Activated naive CD8-positive, alpha-beta T cell treated with anti-CD3 and anti-CD28 coated beads for 36 hours (primary cell): Measurements from ENCODE around the gene TRIM36. TPM values are rescaled to one million over a fixed set of nuclear protein-coding genes. Genes with fewer than 3 reads are reported as not detected.

ENCODE experiments used
- DNase-seq: peaks from one replicate; pipeline ENCODE4 v3.0.0; 2021
- H3K27ac Mint-ChIP-seq: one replicate; pipeline ENCODE4 v1.8.0; 2022; ENCODE audit warnings: mild to moderate bottlenecking, moderate library complexity, mixed read lengths
- H3K27me3 Mint-ChIP-seq: one replicate; pipeline ENCODE4 v1.8.0; 2022; ENCODE audit warnings: mild to moderate bottlenecking, mixed read lengths
- H3K36me3 Mint-ChIP-seq: one replicate; pipeline ENCODE4 v1.8.0; 2021; ENCODE audit warnings: mild to moderate bottlenecking, mixed read lengths
- H3K4me1 Mint-ChIP-seq: one replicate; pipeline ENCODE4 v1.8.0; 2021; ENCODE audit warnings: mixed read lengths
- H3K4me3 Mint-ChIP-seq: one replicate; pipeline ENCODE4 v1.8.0; 2022; ENCODE audit warnings: mild to moderate bottlenecking, moderate library complexity, mixed read lengths
- H3K9me3 Mint-ChIP-seq: one replicate; pipeline ENCODE4 v1.8.0; 2022; ENCODE audit warnings: mixed read lengths
- total RNA-seq, 2 experiments: library from RNA; stranded (reverse); gene quantifications; one replicate each; pipeline ENCODE4 v1.2.3, GENCODE V29; 2021

The TRIM36 gene
- total RNA-seq, 2 experiments from 2014 or later = 0.04 to 0.19 TPM

DNA sequence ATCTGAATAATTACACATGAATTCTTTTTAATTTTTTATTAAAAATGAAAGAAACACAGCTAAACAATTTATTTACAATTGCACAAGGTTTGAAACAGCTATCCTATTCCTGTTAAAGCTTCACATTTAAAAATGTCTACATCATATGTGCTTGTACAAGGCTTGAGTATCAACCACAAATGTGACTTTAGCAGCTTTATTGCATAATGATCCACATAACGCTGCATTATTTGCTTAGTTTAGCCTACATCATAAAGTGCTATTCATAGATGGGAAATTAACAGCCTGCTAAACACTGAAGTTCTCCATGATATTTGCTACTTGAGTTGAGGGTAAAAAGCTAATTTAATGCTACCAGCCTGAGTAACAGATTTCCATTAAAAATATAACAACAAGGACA is 45.0 kb downstream of the TRIM36 start:
- Mint-ChIP-seq H3K9me3 (no peaks in the 10 kb centered on the region), H3K4me1 (no peaks in the 10 kb centered on the region), H3K27ac (no peak overlapping the region), H3K4me3 (no peak overlapping the region), H3K27me3 (no peaks in the 10 kb centered on the region), H3K36me3 (no peaks in the 10 kb centered on the region)
- DNase-seq = no peak

DNA sequence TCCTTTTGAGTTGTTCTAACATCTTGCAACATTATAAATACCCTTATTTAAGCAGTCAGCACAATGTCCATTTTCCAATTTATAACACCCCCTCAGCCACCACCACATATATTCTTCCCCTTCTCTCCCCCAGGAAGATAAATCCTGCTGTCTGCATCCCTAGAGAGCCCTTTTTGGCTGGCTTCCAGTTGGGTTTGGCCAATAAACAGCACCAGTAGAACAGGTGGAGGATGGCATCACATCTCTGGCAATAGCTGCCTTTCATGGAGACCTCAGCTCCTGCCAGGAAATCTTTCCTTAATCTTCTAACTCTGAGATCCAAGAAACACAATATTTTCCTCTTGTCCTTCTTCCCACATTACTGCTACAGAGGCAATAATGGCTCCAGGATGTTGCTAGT is 53.7 kb downstream of the TRIM36 start:
- H3K4me3 Mint-ChIP-seq = no peak overlapping the region
- peaks cover 31% of the 10 kb centered on the region for H3K27me3 Mint-ChIP-seq
- H3K4me1 Mint-ChIP-seq = no peaks in the 10 kb centered on the region
- H3K9me3 Mint-ChIP-seq = peaks cover 3% of the 10 kb centered on the region
- DNase-seq = no peak
- H3K27ac Mint-ChIP-seq = no peak overlapping the region
- no peaks in the 10 kb centered on the region for H3K36me3 Mint-ChIP-seq

DNA sequence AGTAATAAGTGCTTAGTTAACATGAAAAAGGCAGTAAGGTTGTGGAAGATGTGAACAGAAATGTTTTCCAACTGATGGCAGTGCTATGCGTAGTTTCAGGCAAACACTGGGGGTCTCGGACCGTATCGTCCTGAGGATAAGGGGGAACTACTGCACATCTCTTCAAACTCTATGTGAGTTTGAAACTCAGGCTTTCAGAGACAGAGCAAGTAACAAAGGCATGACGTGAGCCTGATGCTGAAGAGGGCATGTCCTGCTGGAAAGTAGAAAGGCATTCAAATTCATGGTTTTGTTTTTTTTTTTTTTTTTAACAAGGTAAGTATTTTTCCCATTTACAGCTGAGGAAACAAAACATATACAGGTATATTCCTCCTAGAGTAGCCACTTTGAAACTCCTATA is 59.9 kb downstream of the TRIM36 start:
- H3K27me3 Mint-ChIP-seq = peaks cover 50% of the 10 kb centered on the region
- H3K4me1 Mint-ChIP-seq = no peaks in the 10 kb centered on the region
- H3K27ac Mint-ChIP-seq = no peak overlapping the region
- no peak for DNase-seq
- no peaks in the 10 kb centered on the region for H3K9me3 Mint-ChIP-seq
- H3K4me3 Mint-ChIP-seq = no peak overlapping the region
- H3K36me3 Mint-ChIP-seq = no peaks in the 10 kb centered on the region

DNA sequence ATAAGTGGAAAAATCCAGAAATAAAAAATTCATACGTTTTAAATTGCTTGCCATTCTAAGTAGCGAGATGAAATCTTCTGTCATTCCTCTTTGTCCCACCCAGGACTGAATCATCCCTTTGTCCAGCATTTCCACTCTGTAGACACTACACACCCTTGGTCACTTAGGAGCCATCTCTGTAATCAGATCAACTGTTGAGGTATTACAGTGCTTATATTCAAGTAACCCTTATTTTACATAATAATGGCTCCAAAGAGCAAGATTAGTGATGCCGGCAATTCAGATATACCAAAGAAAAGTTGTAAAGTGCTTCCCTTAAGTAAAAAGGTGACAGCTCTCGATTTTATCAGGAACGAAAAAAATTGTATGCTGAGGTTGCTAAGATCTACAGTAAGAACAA is 60.4 kb downstream of the TRIM36 start:
- no peak for DNase-seq
- H3K27ac Mint-ChIP-seq = no peak overlapping the region
- no peaks in the 10 kb centered on the region for H3K36me3 Mint-ChIP-seq
- H3K4me3 Mint-ChIP-seq = no peak overlapping the region
- H3K4me1 Mint-ChIP-seq = no peaks in the 10 kb centered on the region
- H3K27me3 Mint-ChIP-seq = peaks cover 51% of the 10 kb centered on the region
- no peaks in the 10 kb centered on the region for H3K9me3 Mint-ChIP-seq

DNA sequence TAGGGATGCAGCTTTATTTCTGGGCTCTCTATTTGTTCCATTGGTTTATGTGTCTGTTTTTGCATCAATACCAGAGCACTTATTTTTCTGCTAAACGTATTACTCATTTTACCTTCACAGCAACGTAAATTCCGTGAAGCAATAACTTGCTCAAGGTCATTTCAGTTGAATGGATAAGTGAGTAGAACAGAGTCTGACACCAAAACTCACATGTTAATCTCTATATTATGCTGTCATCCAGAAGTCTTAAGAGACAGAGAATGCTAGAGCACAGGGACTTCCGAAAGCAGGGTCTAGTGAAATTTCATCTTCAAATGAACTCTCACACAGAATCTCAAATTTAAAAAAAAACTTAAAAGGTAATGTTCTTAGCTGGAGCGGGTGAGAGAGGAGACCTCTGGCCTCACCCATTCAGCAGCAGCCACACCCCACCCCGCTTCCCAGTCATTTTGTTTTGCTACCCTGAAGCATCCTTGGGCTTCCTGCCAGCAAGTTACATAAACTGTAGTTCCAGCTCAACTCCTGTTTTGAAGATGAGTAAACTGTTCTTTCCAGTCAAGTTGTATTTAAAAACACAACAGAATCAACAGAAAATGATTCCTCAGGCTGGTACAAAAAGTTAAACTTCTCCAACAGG is 69.3 kb downstream of the TRIM36 start:
- Mint-ChIP-seq H3K27me3 (peaks cover 21% of the 10 kb centered on the region), H3K4me1 (no peaks in the 10 kb centered on the region), H3K9me3 (no peaks in the 10 kb centered on the region), H3K36me3 (no peaks in the 10 kb centered on the region), H3K4me3 (no peak overlapping the region), H3K27ac (no peak overlapping the region)
- no peak for DNase-seq

DNA sequence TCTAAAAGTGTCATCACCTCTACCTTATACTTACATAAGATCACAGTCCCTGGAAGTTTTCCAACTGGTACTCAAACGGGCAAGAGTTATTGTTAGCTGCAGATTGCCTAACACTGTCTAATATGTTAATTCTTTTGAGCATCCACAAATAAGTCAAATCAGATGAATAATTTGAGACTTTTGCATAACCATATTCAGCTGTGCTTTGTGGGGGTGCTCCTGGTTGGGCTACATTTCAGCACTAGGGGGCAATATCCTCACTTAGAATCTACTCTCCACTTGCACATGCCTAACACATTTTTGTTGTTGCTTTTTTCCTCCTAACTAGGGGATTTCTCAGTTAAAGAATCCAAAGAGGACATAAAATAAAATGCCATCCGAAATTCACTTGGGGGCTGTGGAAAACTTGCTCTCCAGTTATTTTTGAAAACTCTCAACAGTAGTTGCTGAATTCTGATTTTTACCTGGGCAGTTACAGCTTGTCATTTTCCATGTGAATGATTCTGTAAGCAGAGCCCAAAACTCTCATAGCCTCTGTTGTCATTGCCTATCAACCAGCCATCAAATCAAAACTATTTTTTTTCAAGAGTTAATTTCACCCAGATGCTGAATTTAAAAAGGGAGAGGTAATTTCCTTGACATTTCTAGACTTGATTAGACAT is 71.5 kb downstream of the TRIM36 start:
- H3K27ac Mint-ChIP-seq = no peak overlapping the region
- H3K4me1 Mint-ChIP-seq = no peaks in the 10 kb centered on the region
- no peak overlapping the region for H3K4me3 Mint-ChIP-seq
- DNase-seq = peak; percentile 16
- no peaks in the 10 kb centered on the region for H3K9me3 Mint-ChIP-seq
- no peaks in the 10 kb centered on the region for H3K36me3 Mint-ChIP-seq
- H3K27me3 Mint-ChIP-seq = peaks cover 7% of the 10 kb centered on the region

DNA sequence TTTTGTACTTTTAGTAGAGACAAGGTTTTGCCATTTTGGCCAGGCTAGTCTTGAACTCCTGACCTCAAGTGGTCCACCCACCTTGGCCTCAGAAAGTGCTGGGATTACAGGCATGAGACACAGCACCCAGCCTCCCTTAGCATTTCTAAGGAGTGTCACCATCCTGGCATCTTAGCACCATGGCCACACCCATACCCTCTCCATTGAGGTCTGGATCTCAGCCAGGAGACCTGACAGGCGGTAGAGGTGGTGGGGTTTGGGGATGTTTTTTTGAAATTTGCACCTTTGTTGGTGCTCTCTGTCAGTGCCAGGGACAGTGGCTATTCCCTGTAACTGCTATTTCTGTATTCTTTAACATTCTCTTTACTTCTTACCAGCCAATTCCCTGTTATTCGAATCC is 72.5 kb downstream of the TRIM36 start:
- H3K27me3 Mint-ChIP-seq = peaks cover 4% of the 10 kb centered on the region
- H3K9me3 Mint-ChIP-seq = no peaks in the 10 kb centered on the region
- DNase-seq = no peak
- H3K36me3 Mint-ChIP-seq = no peaks in the 10 kb centered on the region
- H3K4me3 Mint-ChIP-seq = no peak overlapping the region
- H3K27ac Mint-ChIP-seq = no peak overlapping the region
- no peaks in the 10 kb centered on the region for H3K4me1 Mint-ChIP-seq

DNA sequence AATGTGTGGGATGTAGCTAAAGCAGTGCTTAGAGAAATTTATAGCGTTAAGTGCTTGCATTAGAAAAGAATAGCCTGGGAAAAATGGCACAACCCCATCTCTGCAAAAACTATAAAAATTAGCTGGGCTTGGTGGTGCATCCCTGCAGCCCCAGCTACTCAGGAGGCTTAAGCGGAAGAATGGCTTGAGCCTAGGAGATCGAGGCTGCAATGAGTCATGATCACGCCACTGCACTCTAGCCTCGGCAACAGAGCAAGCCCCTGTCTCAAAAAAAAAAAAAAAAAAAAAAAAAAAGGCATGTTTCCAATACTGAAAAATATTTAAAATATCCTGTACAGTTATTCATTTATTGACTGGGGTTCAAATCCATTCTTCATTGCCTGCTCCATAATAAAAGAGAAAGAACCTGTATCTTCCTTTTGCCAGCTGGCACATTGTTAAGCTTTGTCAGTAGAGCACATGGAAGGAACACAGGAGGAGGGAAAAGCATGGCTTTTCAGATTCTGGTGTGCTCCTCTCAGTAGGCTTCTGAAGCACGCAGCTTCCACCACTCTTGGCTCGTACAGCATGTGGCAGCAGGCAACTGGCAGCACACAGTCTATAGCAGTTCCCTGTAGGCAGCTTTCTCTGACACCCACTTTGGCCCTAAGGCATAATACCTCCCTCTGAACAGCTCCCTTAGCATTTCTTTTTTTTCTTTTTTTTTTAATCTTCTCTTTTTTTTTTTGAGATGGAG is 73.5 kb downstream of the TRIM36 start:
- no peaks in the 10 kb centered on the region for H3K36me3 Mint-ChIP-seq
- no peaks in the 10 kb centered on the region for H3K9me3 Mint-ChIP-seq
- H3K27ac Mint-ChIP-seq = no peak overlapping the region
- H3K4me1 Mint-ChIP-seq = no peaks in the 10 kb centered on the region
- DNase-seq = no peak
- peaks cover 7% of the 10 kb centered on the region for H3K27me3 Mint-ChIP-seq
- H3K4me3 Mint-ChIP-seq = no peak overlapping the region

DNA sequence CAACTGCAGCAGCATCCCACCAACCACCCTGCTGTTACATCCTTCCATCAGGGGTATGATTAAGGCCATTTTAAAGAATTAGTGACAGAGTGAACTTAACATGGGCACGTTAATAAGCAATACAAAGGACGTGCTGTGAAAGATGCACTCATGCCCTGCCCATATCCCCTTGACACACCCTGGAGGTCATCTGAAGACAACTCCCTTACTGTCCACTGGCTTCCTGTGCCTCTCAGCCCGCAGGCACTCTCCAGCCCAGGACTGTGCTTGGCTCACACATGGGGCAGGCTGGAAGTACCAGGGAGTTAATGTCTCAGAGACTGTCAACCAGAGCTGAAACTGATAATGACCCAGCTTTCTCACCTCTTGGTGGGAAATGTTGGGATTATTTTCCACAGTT is 81.8 kb downstream of the TRIM36 start:
- DNase-seq = no peak
- no peak overlapping the region for H3K4me3 Mint-ChIP-seq
- no peaks in the 10 kb centered on the region for H3K9me3 Mint-ChIP-seq
- no peaks in the 10 kb centered on the region for H3K36me3 Mint-ChIP-seq
- H3K27me3 Mint-ChIP-seq = peaks cover 42% of the 10 kb centered on the region
- H3K4me1 Mint-ChIP-seq = no peaks in the 10 kb centered on the region
- no peak overlapping the region for H3K27ac Mint-ChIP-seq

DNA sequence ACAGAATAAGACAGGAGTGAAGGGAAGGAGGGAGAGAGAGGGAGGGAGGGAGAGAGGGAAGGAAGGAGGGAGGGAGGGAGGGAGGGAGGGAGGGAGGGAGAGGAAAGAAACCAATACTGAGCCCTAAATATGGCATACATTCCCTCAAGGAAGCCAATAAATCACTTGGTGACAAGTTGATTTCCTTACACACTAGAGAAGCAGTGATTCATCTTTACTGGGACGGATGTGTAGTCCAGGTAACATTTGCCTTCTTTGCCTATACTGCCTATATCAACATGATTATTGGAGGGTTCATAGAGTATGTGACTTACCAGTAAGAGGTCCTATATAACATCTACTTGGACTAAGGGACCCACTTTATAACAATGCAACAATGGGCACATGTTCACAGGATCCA is 83.2 kb downstream of the TRIM36 start:
- no peak overlapping the region for H3K27ac Mint-ChIP-seq
- H3K4me3 Mint-ChIP-seq = no peak overlapping the region
- no peaks in the 10 kb centered on the region for H3K9me3 Mint-ChIP-seq
- no peaks in the 10 kb centered on the region for H3K36me3 Mint-ChIP-seq
- no peaks in the 10 kb centered on the region for H3K4me1 Mint-ChIP-seq
- DNase-seq = no peak
- H3K27me3 Mint-ChIP-seq = peaks cover 47% of the 10 kb centered on the region

DNA sequence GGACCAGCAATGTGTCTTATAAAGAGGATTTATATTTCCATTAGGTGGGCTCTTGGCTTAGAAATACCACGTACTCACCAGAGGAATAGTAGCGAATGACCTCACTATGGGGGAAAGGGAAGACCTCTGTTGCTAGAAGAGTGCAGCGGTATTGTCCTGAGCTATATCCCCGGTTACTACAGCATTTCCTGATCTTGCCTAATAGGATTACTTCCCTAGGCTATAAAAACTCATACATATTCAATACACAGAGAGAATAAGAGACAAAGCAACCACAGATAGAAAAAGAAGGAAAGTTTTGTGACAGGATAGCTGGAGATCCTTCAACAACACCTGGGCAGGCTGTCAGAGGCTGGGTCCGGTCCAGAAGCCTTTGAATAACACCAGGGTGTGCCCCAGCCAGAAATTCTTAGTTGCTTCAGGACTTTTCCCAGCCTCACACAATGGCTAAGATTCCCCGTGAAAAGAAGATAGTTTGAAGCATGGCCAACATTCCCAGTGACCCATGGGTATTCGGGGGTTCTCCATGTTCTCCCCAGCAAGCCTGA is 85.4 kb downstream of the TRIM36 start:
- Mint-ChIP-seq H3K36me3 (no peaks in the 10 kb centered on the region), H3K9me3 (no peaks in the 10 kb centered on the region), H3K4me1 (no peaks in the 10 kb centered on the region), H3K27ac (no peak overlapping the region), H3K27me3 (peaks cover 40% of the 10 kb centered on the region), H3K4me3 (no peak overlapping the region)
- no peak for DNase-seq

DNA sequence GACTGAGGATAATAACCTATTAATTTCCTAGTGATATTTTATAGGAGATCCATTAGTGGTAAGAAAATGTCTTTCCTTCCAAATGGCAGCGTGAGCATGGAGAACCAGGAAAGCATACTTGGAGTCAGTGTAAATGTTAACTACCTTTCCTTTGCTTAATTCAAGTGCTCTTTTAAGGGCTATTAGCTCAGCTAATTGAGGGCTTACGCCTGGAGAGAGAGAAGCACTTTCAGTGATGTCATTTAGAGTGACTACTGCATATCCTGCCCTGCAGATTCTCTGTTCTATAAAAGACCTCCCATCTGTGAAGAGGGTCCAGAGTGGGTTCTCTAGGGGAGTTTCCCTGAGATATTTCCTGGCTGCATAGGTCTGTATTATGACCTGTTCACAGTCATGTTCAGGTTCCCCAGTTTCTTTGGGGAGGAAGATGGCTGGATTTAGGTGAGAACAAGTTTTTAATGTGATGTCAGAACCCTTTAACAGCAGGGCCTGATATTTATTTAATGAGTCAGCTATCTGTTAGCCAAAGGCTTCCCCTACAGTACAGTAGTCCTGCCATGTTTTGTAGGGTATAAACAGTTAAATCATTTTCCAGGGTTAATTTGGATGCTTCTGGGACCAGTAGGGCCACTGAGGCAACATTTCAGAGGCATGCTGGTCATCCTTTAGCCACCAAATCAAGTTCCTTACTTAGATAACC is 89.6 kb downstream of the TRIM36 start:
- Mint-ChIP-seq H3K4me1 (no peaks in the 10 kb centered on the region), H3K9me3 (peaks cover 1% of the 10 kb centered on the region), H3K4me3 (no peak overlapping the region), H3K36me3 (no peaks in the 10 kb centered on the region), H3K27me3 (peaks cover 24% of the 10 kb centered on the region), H3K27ac (no peak overlapping the region)
- no peak for DNase-seq
